Measurements from ENCODE around the gene CLIC3. TPM values are rescaled to one million over a fixed set of nuclear protein-coding genes. Genes with fewer than 3 reads are reported as not detected.

Gene CLIC3
- total RNA-seq, 2 experiments from 2014 or later, result 2.1 to 2.8 TPM

DNA sequence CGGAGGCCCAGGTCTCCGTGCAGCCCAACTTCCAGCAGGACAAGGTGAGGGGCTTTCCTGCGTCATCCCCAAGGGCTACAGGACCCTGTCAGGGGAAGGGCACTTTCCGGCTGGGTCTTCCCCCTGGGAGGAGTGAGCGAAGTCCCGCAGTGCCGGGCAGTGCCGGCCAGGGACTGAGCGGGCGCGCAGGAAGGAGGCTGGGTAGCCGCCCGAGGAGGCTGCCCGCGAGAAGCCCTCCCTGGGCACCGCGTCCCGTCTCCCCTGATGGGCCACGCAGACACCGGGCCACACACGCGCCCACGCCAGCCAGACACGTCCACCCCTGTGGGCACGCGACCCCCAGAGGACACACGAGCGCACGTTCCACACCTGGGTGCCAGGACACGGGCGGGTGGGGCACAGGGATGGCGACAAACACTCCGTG, 18.7 kb downstream of the CLIC3 start:
- no peaks in the 10 kb centered on the region for H3K9me3 Mint-ChIP-seq
- H3K27ac Mint-ChIP-seq, result no peak overlapping the region
- no peak for DNase-seq
- ChIA-PET CTCF (interaction anchor here (1.0 to 1.5 kb wide), 3 partner anchors 51 to 135 kb away, joined by 3 to 5 read pairs (median 4); partner anchors contain the start of genes ABCA2, AJM1 and NPDC1), POLR2A (interaction anchor here (1.9 kb wide), 1 partner anchor 15 kb away, joined by 8 read pairs; the partner anchor contains the start of gene PAXX)
- TF ChIP-seq, protein P1, sequence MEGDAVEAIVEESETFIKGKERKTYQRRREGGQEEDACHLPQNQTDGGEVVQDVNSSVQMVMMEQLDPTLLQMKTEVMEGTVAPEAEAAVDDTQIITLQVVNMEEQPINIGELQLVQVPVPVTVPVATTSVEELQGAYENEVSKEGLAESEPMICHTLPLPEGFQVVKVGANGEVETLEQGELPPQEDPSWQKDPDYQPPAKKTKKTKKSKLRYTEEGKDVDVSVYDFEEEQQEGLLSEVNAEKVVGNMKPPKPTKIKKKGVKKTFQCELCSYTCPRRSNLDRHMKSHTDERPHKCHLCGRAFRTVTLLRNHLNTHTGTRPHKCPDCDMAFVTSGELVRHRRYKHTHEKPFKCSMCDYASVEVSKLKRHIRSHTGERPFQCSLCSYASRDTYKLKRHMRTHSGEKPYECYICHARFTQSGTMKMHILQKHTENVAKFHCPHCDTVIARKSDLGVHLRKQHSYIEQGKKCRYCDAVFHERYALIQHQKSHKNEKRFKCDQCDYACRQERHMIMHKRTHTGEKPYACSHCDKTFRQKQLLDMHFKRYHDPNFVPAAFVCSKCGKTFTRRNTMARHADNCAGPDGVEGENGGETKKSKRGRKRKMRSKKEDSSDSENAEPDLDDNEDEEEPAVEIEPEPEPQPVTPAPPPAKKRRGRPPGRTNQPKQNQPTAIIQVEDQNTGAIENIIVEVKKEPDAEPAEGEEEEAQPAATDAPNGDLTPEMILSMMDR (IDR thresholded peaks at IDR 0.05), result no peak
- H3K4me3 ChIP-seq (ENCODE audit: low read length), result peak overlapping the region; percentile 29
- peaks cover 0 to 9% of the 10 kb centered on the region in 2 experiments for H3K9me3 ChIP-seq (ENCODE audit: control insufficient read depth in 1 of 2, insufficient read depth in 1 of 2, low read length in 2 of 2)
- no peak for ATAC-seq (ENCODE audit: poor library complexity)
- peaks cover 60% of the 10 kb centered on the region for H3K4me1 ChIP-seq (ENCODE audit: insufficient read depth, low read length)
- peaks cover 20% of the 10 kb centered on the region for H3K4me1 Mint-ChIP-seq (ENCODE audit: low read depth)
- no peaks in the 10 kb centered on the region for H3K27me3 ChIP-seq (ENCODE audit: control insufficient read depth in 1 of 2, insufficient read depth in 2 of 2, low read length in 2 of 2)
- H3K27me3 Mint-ChIP-seq, result peaks cover 14% of the 10 kb centered on the region
- H3K36me3 ChIP-seq (ENCODE audit: insufficient read depth, low read length), result no peaks in the 10 kb centered on the region
- no peak overlapping the region for H3K4me3 Mint-ChIP-seq
- no peak overlapping the region for H3K27ac ChIP-seq (ENCODE audit: low read depth in 1 of 2, low read length in 2 of 2)
- H3K36me3 Mint-ChIP-seq (ENCODE audit: low read depth), result no peaks in the 10 kb centered on the region
- intact Hi-C loops (cut with DNase I, micrococcal nuclease), result loop anchor here (1.0 to 2.0 kb wide), 3 partner anchors 15 to 33 kb away; partner anchors contain the start of genes PAXX (in 2 of the 2) and FBXW5 (in 1 of the 2)

DNA sequence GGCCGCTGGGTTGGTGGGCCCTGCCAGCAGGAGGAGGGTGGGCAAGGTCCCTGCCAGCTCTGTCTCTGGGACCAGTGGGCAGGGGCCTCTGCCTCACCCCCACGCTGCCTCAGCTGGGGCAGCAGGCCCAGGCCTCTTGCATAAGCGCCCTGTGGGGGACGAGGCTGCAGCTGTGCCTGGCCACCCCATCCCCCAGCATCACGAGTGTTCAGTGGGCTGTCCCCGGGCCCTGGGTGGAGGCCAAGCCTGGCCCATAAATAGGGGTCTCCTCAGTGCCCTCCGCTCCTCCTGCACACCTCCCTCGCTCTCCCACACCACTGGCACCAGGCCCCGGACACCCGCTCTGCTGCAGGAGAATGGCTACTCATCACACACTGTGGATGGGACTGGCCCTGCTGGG, 19.1 kb downstream of the CLIC3 start, which contains the start of gene PTGDS:
Gene PTGDS (plus strand): TSS at position 282 of the 400 bp plus-strand sequence. CDS start 75 bp downstream, at position 357.
- CTCF ChIA-PET, result interaction anchor here (0.9 to 1.4 kb wide), 2 partner anchors 15 to 52 kb away, joined by 3 read pairs; partner anchors contain the start of gene PAXX

GRCh38 chr9:136975644-136976043, 20.7 kb downstream of the CLIC3 start:
- DNase-seq (peak in 5 of 14 experiments; percentile 26 to 66 (median 47)), ATAC-seq (ENCODE audit: poor library complexity) (no peak)
- Mint-ChIP-seq H3K27me3 (peaks cover 3% of the 10 kb centered on the region), H3K4me3 (peak overlapping the region; percentile 58), H3K4me1 (ENCODE audit: low read depth) (peaks cover 20% of the 10 kb centered on the region), H3K36me3 (ENCODE audit: low read depth) (no peaks in the 10 kb centered on the region), H3K27ac (no peak overlapping the region), H3K9me3 (no peaks in the 10 kb centered on the region)
- TF ChIP-seq, protein P1 (IDR thresholded peaks at IDR 0.05), result peak; percentile 8
- H3K36me3 ChIP-seq (ENCODE audit: insufficient read depth, low read length), result no peaks in the 10 kb centered on the region
- H3K9me3 ChIP-seq (ENCODE audit: control insufficient read depth in 1 of 2, insufficient read depth in 1 of 2, low read length in 2 of 2), result peaks cover 0 to 9% of the 10 kb centered on the region in 2 experiments
- H3K4me3 ChIP-seq (ENCODE audit: low read length), result peak overlapping the region; percentile 40
- ChIA-PET CTCF (interaction anchor here (1.3 to 1.4 kb wide), 3 partner anchors 31 to 60 kb away, joined by 3 to 4 read pairs (median 3); partner anchors contain the start of gene FBXW5), POLR2A (interaction anchor here (1.2 to 2.9 kb wide), 3 partner anchors 15 to 27 kb away, joined by 4 to 12 read pairs (median 11); partner anchors contain the start of gene PAXX)
- intact Hi-C loops (cut with DNase I, micrococcal nuclease), result no loop called here
- H3K27ac ChIP-seq (ENCODE audit: low read depth in 1 of 2, low read length in 2 of 2), result peak overlapping the region in 1 of 2 donors; percentile 4
- no peaks in the 10 kb centered on the region for H3K27me3 ChIP-seq (ENCODE audit: control insufficient read depth in 1 of 2, insufficient read depth in 2 of 2, low read length in 2 of 2)
- peaks cover 60% of the 10 kb centered on the region for H3K4me1 ChIP-seq (ENCODE audit: insufficient read depth, low read length)

More for the DNA sequence above, 19.1 kb downstream of the CLIC3 start, which contains the start of gene PTGDS:
- Mint-ChIP-seq H3K4me3 (peak within 1 kb of the TSS; percentile 58), H3K4me1 (ENCODE audit: low read depth) (peaks cover 20% of the 10 kb centered on the region), H3K27ac (no peak within 1 kb of the TSS), H3K27me3 (peaks cover 13% of the 10 kb centered on the region), H3K9me3 (no peaks in the 10 kb centered on the region), H3K36me3 (ENCODE audit: low read depth) (no peaks in the 10 kb centered on the region)
- POLR2A ChIA-PET, result interaction anchor here (1.0 to 2.9 kb wide), 3 partner anchors 15 to 57 kb away, joined by 4 to 12 read pairs (median 11); partner anchors contain the start of gene PAXX
- Histone ChIP-seq H3K27me3 (ENCODE audit: control insufficient read depth in 1 of 2, insufficient read depth in 2 of 2, low read length in 2 of 2) (no peaks in the 10 kb centered on the region), H3K4me1 (ENCODE audit: insufficient read depth, low read length) (peaks cover 60% of the 10 kb centered on the region), H3K36me3 (ENCODE audit: insufficient read depth, low read length) (no peaks in the 10 kb centered on the region), H3K9me3 (ENCODE audit: control insufficient read depth in 1 of 2, insufficient read depth in 1 of 2, low read length in 2 of 2) (peaks cover 0 to 9% of the 10 kb centered on the region in 2 experiments), H3K4me3 (ENCODE audit: low read length) (peak within 1 kb of the TSS; percentile 29), H3K27ac (ENCODE audit: low read depth in 1 of 2, low read length in 2 of 2) (no peak within 1 kb of the TSS)
- intact Hi-C loops (cut with DNase I, micrococcal nuclease), result no loop called here
- TF ChIP-seq, protein P1 (IDR thresholded peaks at IDR 0.05), result no peak
- DNase-seq (no peak), ATAC-seq (ENCODE audit: poor library complexity) (no peak)

All from CD4-positive, alpha-beta T cell (primary cell).